IMR-90 (cell line): Measurements from ENCODE around the gene CLEC3A.

Source experiments
- BHLHE40 ChIP-seq: fragments of 150-350 bp; IDR thresholded peaks from 2 replicates; pipeline ENCODE4 v1.6.1; 2016; ENCODE audit warnings: mild to moderate bottlenecking, low read depth, low read length
- CEBPB ChIP-seq: IDR thresholded peaks from 2 replicates; pipeline ENCODE4 v1.6.1; 2012; ENCODE audit warnings: low read depth, low read length, improper control_type of control experiment
- FOS ChIP-seq: fragments of 150-350 bp; IDR thresholded peaks from 2 replicates; pipeline ENCODE4 v1.6.1; 2016; ENCODE audit warnings: low read depth, low read length
- MAZ ChIP-seq: IDR thresholded peaks from 2 replicates; pipeline ENCODE4 v1.6.1; 2012; ENCODE audit warnings: low read depth, mild to moderate bottlenecking, low read length, improper control_type of control experiment, moderate library complexity, borderline replicate concordance
- MXI1 ChIP-seq: IDR thresholded peaks from 2 replicates; pipeline ENCODE4 v1.6.1; 2012; ENCODE audit warnings: low read depth, mild to moderate bottlenecking, low read length, moderate library complexity, borderline replicate concordance
- POLR2A ChIP-seq: IDR thresholded peaks from 2 replicates; pipeline ENCODE4 v1.6.1; 2012; ENCODE audit warnings: mild to moderate bottlenecking, low read depth, low read length
- RAD21 ChIP-seq: IDR thresholded peaks from 2 replicates; pipeline ENCODE4 v1.6.1; 2012; ENCODE audit warnings: low read length, improper control_type of control experiment
- RCOR1 ChIP-seq: IDR thresholded peaks from 2 replicates; pipeline ENCODE4 v1.6.1; 2012; ENCODE audit warnings: mild to moderate bottlenecking, low read length, improper control_type of control experiment; ENCODE audit not compliant: insufficient replicate concordance
- RFX5 ChIP-seq: IDR thresholded peaks from 2 replicates; pipeline ENCODE4 v1.8.0; 2012; ENCODE audit warnings: low read depth, mild to moderate bottlenecking, low read length, moderate library complexity
- TF ChIP-seq, protein P1 (sequence below): conservative IDR thresholded peaks from 2 replicates; pipeline ENCODE4 v1.5.1; 2012; ENCODE audit warnings: mild to moderate bottlenecking, low read depth, low read length, improper control_type of control experiment
- TF ChIP-seq, protein P2 (sequence below): fragments of 150-350 bp; IDR thresholded peaks from 2 replicates; pipeline ENCODE4 v1.6.1; 2017; ENCODE audit warnings: mild to moderate bottlenecking, antibody characterized with exemption, low read length, low read depth

DNA sequence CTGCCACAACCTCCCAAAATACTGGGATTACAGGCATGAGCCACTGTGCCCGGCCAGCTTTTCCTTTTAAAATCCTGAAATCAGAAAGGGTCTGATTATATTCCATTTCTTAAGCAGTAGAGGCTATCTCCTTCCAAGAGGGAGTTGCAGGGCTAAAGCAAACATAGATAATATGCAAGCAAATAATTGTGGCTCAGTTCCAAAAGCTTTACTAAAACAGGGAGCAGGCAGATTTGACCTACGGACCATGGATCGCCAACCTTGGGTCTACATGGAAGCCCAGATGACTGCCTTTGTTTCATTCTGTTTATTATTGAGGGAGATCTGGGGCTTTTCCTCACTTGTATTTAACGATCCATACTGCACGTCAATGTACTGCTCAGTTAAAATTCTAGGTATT lies 38.5 kb downstream of the CLEC3A start:
- TF ChIP-seq POLR2A (no peak), RFX5 (no peak), MXI1 (no peak), RAD21 (no peak), RCOR1 (no peak), BHLHE40 (no peak), MAZ (no peak), CEBPB (no peak), FOS (no peak)
- TF ChIP-seq, protein P1, sequence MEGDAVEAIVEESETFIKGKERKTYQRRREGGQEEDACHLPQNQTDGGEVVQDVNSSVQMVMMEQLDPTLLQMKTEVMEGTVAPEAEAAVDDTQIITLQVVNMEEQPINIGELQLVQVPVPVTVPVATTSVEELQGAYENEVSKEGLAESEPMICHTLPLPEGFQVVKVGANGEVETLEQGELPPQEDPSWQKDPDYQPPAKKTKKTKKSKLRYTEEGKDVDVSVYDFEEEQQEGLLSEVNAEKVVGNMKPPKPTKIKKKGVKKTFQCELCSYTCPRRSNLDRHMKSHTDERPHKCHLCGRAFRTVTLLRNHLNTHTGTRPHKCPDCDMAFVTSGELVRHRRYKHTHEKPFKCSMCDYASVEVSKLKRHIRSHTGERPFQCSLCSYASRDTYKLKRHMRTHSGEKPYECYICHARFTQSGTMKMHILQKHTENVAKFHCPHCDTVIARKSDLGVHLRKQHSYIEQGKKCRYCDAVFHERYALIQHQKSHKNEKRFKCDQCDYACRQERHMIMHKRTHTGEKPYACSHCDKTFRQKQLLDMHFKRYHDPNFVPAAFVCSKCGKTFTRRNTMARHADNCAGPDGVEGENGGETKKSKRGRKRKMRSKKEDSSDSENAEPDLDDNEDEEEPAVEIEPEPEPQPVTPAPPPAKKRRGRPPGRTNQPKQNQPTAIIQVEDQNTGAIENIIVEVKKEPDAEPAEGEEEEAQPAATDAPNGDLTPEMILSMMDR = no peak
- TF ChIP-seq, protein P2, sequence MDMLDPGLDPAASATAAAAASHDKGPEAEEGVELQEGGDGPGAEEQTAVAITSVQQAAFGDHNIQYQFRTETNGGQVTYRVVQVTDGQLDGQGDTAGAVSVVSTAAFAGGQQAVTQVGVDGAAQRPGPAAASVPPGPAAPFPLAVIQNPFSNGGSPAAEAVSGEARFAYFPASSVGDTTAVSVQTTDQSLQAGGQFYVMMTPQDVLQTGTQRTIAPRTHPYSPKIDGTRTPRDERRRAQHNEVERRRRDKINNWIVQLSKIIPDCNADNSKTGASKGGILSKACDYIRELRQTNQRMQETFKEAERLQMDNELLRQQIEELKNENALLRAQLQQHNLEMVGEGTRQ = no peak
